Progenitor cell of endocrine pancreas (in vitro differentiated cells): ENCODE data around the gene NANS. TPM values are rescaled to one million over a fixed set of nuclear protein-coding genes. Genes with fewer than 3 reads are reported as not detected.

Source experiments
- DNase-seq: peaks from one replicate; pipeline ENCODE4 v3.0.0; 2021; ENCODE audit warnings: low spot score; ENCODE audit not compliant: unreplicated experiment
- H3K27ac Mint-ChIP-seq: 2 replicates; pipeline ENCODE4 v1.8.0; 2021; ENCODE audit warnings: mild to moderate bottlenecking, moderate library complexity, mixed read lengths
- H3K27me3 Mint-ChIP-seq: 2 replicates; pipeline ENCODE4 v1.8.0; 2021; ENCODE audit warnings: mixed read lengths
- H3K36me3 Mint-ChIP-seq: 2 replicates; pipeline ENCODE4 v1.8.0; 2022; ENCODE audit warnings: mixed read lengths; ENCODE audit not compliant: insufficient read depth
- H3K4me1 Mint-ChIP-seq: 2 replicates; pipeline ENCODE4 v1.8.0; 2021; ENCODE audit warnings: low read depth, mixed read lengths
- H3K4me3 Mint-ChIP-seq: 2 replicates; pipeline ENCODE4 v1.8.0; 2021; ENCODE audit warnings: low read depth, mild to moderate bottlenecking, moderate library complexity, mixed read lengths
- H3K9me3 Mint-ChIP-seq: 2 replicates; pipeline ENCODE4 v1.8.0; 2021; ENCODE audit warnings: low read depth, mixed read lengths
- CTCF ChIP-seq: fragments of 200-600 bp; sonication (generic); IDR thresholded peaks from one replicate; pipeline ENCODE4 v1.5.0; 2021; ENCODE audit warnings: antibody characterized with exemption, mild to moderate bottlenecking; ENCODE audit not compliant: unreplicated experiment
- total RNA-seq: library from RNA; stranded (reverse); gene quantifications from 2 replicates; pipeline ENCODE4 v1.2.1, GENCODE V29; 2021

NANS gene
- total RNA-seq, 1 donor from 2014 or later: 31.9 TPM

GRCh38 chr9:98062161-98062560 lies 5.6 kb downstream of the NANS start:
- Mint-ChIP-seq H3K9me3 (no peaks in the 10 kb centered on the region), H3K36me3 (peaks cover 14% of the 10 kb centered on the region), H3K4me3 (no peak overlapping the region), H3K27me3 (no peaks in the 10 kb centered on the region), H3K4me1 (peaks cover 4% of the 10 kb centered on the region), H3K27ac (no peak overlapping the region)
- TF ChIP-seq CTCF: no peak
- no peak for DNase-seq

GRCh38 chr9:98064623-98065392 lies 8.3 kb downstream of the NANS start:
- DNase-seq: no peak
- no peaks in the 10 kb centered on the region for H3K9me3 Mint-ChIP-seq
- H3K36me3 Mint-ChIP-seq: peaks cover 15% of the 10 kb centered on the region
- H3K27ac Mint-ChIP-seq: no peak overlapping the region
- no peaks in the 10 kb centered on the region for H3K27me3 Mint-ChIP-seq
- no peaks in the 10 kb centered on the region for H3K4me1 Mint-ChIP-seq
- H3K4me3 Mint-ChIP-seq: no peak overlapping the region
- no peak for TF ChIP-seq CTCF

- no peak for TF ChIP-seq CTCF
- no peak for DNase-seq
- Mint-ChIP-seq H3K36me3 (peaks cover 14% of the 10 kb centered on the region), H3K27me3 (no peaks in the 10 kb centered on the region), H3K27ac (no peak overlapping the region), H3K9me3 (no peaks in the 10 kb centered on the region), H3K4me1 (no peaks in the 10 kb centered on the region), H3K4me3 (no peak overlapping the region)
Measured at GRCh38 chr9:98066235-98066634, 9.7 kb downstream of the NANS start.

- H3K4me3 Mint-ChIP-seq: no peak overlapping the region
Measured at GRCh38 chr9:98067184-98067583, 10.7 kb downstream of the NANS start.

GRCh38 chr9:98069551-98069950 lies 13.0 kb downstream of the NANS start:
- DNase-seq: no peak
- Mint-ChIP-seq H3K27me3 (no peaks in the 10 kb centered on the region), H3K36me3 (peaks cover 11% of the 10 kb centered on the region), H3K4me3 (no peak overlapping the region), H3K4me1 (peaks cover 8% of the 10 kb centered on the region), H3K9me3 (no peaks in the 10 kb centered on the region), H3K27ac (no peak overlapping the region)
- no peak for TF ChIP-seq CTCF

More at GRCh38 chr9:98067184-98067583, 10.7 kb downstream of the NANS start:
- DNase-seq: no peak
- Mint-ChIP-seq H3K4me1 (no peaks in the 10 kb centered on the region), H3K36me3 (peaks cover 14% of the 10 kb centered on the region), H3K9me3 (no peaks in the 10 kb centered on the region), H3K27ac (no peak overlapping the region), H3K27me3 (no peaks in the 10 kb centered on the region)
- TF ChIP-seq CTCF: no peak
